CD4-positive, alpha-beta memory T cell (primary cell): ENCODE measurements around the gene MAP1LC3B2. TPM values are rescaled to one million over a fixed set of nuclear protein-coding genes. Genes with fewer than 3 reads are reported as not detected.

Source experiments
- CTCF ChIA-PET: fragments of 350-600 bp; sonication (Branson Sonifier 250); formaldehyde crosslinking; loops from one replicate; lab custom pipeline; 2021; ENCODE audit warnings: inconsistent platforms; ENCODE audit not compliant: partially characterized antibody; lab: Charles Lee
- POLR2A ChIA-PET: fragments of 350-600 bp; sonication (Branson Sonifier 250); formaldehyde crosslinking; loops from one replicate; lab custom pipeline; 2021; ENCODE audit not compliant: partially characterized antibody; lab: Charles Lee
- DNase-seq, 5 donors: peaks; one replicate each; pipeline versions ENCODE4 v3.0.0 to v3.0.0-alpha.2; 2020 to 2022; ENCODE audit warnings: mixed read lengths in 1 of 5
- H3K27ac ChIP-seq: one replicate; pipeline ENCODE4 v1.7.0; 2013; ENCODE audit warnings: low read depth, low read length
- H3K27me3 ChIP-seq: 2 replicates; pipeline ENCODE4 v1.7.0; 2013; ENCODE audit warnings: mild to moderate bottlenecking, low read length, moderate library complexity; ENCODE audit not compliant: insufficient read depth
- H3K36me3 ChIP-seq: 2 replicates; pipeline ENCODE4 v1.7.0; 2013; ENCODE audit warnings: mild to moderate bottlenecking, low read length, moderate library complexity; ENCODE audit not compliant: insufficient read depth
- H3K4me1 ChIP-seq: 2 replicates; pipeline ENCODE4 v1.7.0; 2013; ENCODE audit warnings: mild to moderate bottlenecking, low read length, moderate library complexity; ENCODE audit not compliant: insufficient read depth
- H3K4me3 ChIP-seq, 2 donors: one replicate each; pipeline ENCODE4 v1.7.0; 2013; ENCODE audit warnings: low read length in 2 of 2, mild to moderate bottlenecking in 1 of 2
- H3K9me3 ChIP-seq, 2 donors: one replicate each; pipeline ENCODE4 v1.7.0; 2013; ENCODE audit warnings: low read length in 2 of 2, control low read depth in 1 of 2; ENCODE audit not compliant: control insufficient read depth in 1 of 2
- H3K27ac Mint-ChIP-seq, 7 donors: one replicate each; pipeline ENCODE4 v1.8.0; 2020 to 2021; ENCODE audit warnings: mixed read lengths in 7 of 7, mild to moderate bottlenecking in 6 of 7, inconsistent platforms in 3 of 7, moderate library complexity in 3 of 7
- H3K27me3 Mint-ChIP-seq, 2 donors: one replicate each; pipeline ENCODE4 v1.8.0; 2020 to 2021; ENCODE audit warnings: mixed read lengths in 2 of 2
- H3K36me3 Mint-ChIP-seq, 2 donors: one replicate each; pipeline ENCODE4 v1.8.0; 2020 to 2021; ENCODE audit warnings: mixed read lengths in 2 of 2, inconsistent platforms in 1 of 2, mild to moderate bottlenecking in 1 of 2
- H3K4me1 Mint-ChIP-seq, 4 donors: one replicate each; pipeline ENCODE4 v1.8.0; 2020 to 2021; ENCODE audit warnings: mixed read lengths in 4 of 4, mild to moderate bottlenecking in 1 of 4
- H3K4me3 Mint-ChIP-seq, 8 donors: one replicate each; pipeline ENCODE4 v1.8.0; 2020 to 2021; ENCODE audit warnings: mixed read lengths in 8 of 8, mild to moderate bottlenecking in 7 of 8, moderate library complexity in 6 of 8, inconsistent platforms in 3 of 8
- H3K9me3 Mint-ChIP-seq, 8 donors: one replicate each; pipeline ENCODE4 v1.8.0; 2020 to 2021; ENCODE audit warnings: mixed read lengths in 8 of 8, mild to moderate bottlenecking in 5 of 8, inconsistent platforms in 3 of 8, moderate library complexity in 1 of 8
- intact Hi-C: fragments of 100-400 bp; cut with micrococcal nuclease; formaldehyde crosslinking; loops from one replicate; pipeline ENCODE4 v1.15.1; 2023
- polyA plus RNA-seq, 2 donors: library from polyadenylated mRNA; unstranded; fragments of 300-500 nt; fragmentation: Illumina TruSeq; gene quantifications; one replicate each; pipeline ENCODE4 v1.2.3, GENCODE V29; 2021
- total RNA-seq, 2 experiments: library from RNA; stranded (reverse); gene quantifications; one replicate each; pipeline ENCODE4 v1.2.3, GENCODE V29; 2021

MAP1LC3B2 gene
- total and polyA plus RNA-seq, 4 experiments from 2014 or later = 1.7 to 6.8 (median 3.6) TPM

GRCh38 chr12:116529686-116530085, 29.5 kb upstream of the MAP1LC3B2 start:
- peaks cover 14% of the 10 kb centered on the region for H3K4me1 ChIP-seq
- Mint-ChIP-seq H3K4me1 (peaks cover 7 to 25% (median 19%) of the 10 kb centered on the region in 4 donors), H3K9me3 (no peaks in the 10 kb centered on the region), H3K27ac (no peak overlapping the region), H3K4me3 (no peak overlapping the region), H3K36me3 (peaks cover 1 to 10% of the 10 kb centered on the region in 2 donors), H3K27me3 (peaks cover 2 to 14% of the 10 kb centered on the region in 2 donors)
- no peak overlapping the region for H3K27ac ChIP-seq
- no peak for DNase-seq
- H3K9me3 ChIP-seq = no peaks in the 10 kb centered on the region
- ChIA-PET POLR2A (no interaction called here), CTCF (no interaction called here)
- no peak overlapping the region for H3K4me3 ChIP-seq
- H3K36me3 ChIP-seq = no peaks in the 10 kb centered on the region
- no peaks in the 10 kb centered on the region for H3K27me3 ChIP-seq
- intact Hi-C loops = loop anchor here (10.0 kb wide), 1 partner anchor 65 kb away; no protein-coding TSS in a partner anchor

- no peaks in the 10 kb centered on the region for H3K36me3 ChIP-seq
- peaks cover 18% of the 10 kb centered on the region for H3K4me1 ChIP-seq
- Mint-ChIP-seq H3K27ac (peak overlapping the region in 2 of 7 donors; percentile 13 to 42), H3K9me3 (no peaks in the 10 kb centered on the region), H3K4me1 (peaks cover 15 to 41% (median 28%) of the 10 kb centered on the region in 4 donors), H3K4me3 (peak overlapping the region; percentile 80 to 93 (median 90)), H3K27me3 (peaks cover 1 to 11% of the 10 kb centered on the region in 2 donors), H3K36me3 (peaks cover 1 to 7% of the 10 kb centered on the region in 2 donors)
- no peak for DNase-seq
- ChIA-PET CTCF (interaction anchor here (0.6 to 0.7 kb wide), 3 partner anchors 13 to 147 kb away, joined by 3 read pairs; no protein-coding TSS in a partner anchor), POLR2A (interaction anchor here (0.6 kb wide), 1 partner anchor 173 kb away, joined by 3 read pairs; no protein-coding TSS in a partner anchor)
- intact Hi-C loops = loop anchor here (10.0 kb wide), 1 partner anchor 62 kb away; no protein-coding TSS in a partner anchor
- H3K4me3 ChIP-seq = peak overlapping the region in 1 of 2 donors; percentile 88
- no peaks in the 10 kb centered on the region for H3K9me3 ChIP-seq
- H3K27me3 ChIP-seq = no peaks in the 10 kb centered on the region
- H3K27ac ChIP-seq = no peak overlapping the region
Measured at GRCh38 chr12:116532428-116532827, 26.8 kb upstream of the MAP1LC3B2 start.

DNA sequence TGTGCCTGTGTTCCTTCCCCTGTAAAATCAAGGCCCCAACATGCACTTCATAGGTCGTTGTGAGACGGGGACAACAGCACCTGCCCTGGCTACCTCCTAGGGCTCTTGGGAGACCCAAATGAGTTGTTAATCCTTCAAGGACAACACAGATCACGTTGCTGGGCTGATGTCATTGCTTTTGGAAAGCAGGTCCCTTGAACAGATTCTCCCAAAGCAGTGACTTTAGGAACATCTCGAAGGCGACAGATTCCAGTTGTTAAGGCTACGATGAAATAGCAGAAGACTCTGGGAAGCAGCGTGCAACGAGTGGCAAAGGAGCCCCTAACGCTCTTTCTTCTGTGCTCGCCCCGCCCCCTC, 26.2 kb upstream of the MAP1LC3B2 start:
- Mint-ChIP-seq H3K27ac (peak overlapping the region in 6 of 7 donors; percentile 13 to 82 (median 52)), H3K9me3 (no peaks in the 10 kb centered on the region), H3K27me3 (peaks cover 1 to 11% of the 10 kb centered on the region in 2 donors), H3K4me3 (peak overlapping the region; percentile 80 to 93 (median 90)), H3K4me1 (peaks cover 19 to 46% (median 31%) of the 10 kb centered on the region in 4 donors), H3K36me3 (peaks cover 1 to 2% of the 10 kb centered on the region in 2 donors)
- no peaks in the 10 kb centered on the region for H3K9me3 ChIP-seq
- intact Hi-C loops = loop anchor here (1.0 to 10.0 kb wide), 2 partner anchors 26 to 62 kb away; partner anchors contain the start of gene MAP1LC3B2
- peak overlapping the region; percentile 76 to 88 for H3K4me3 ChIP-seq
- peaks cover 22% of the 10 kb centered on the region for H3K4me1 ChIP-seq
- H3K27me3 ChIP-seq = no peaks in the 10 kb centered on the region
- ChIA-PET POLR2A (interaction anchor here (1.6 to 2.2 kb wide), 2 partner anchors 8 to 26 kb away, joined by 5 to 43 read pairs; partner anchors contain the start of gene MAP1LC3B2), CTCF (interaction anchor here (1.0 to 1.6 kb wide), 4 partner anchors 15 to 67 kb away, joined by 3 to 8 read pairs (median 4); no protein-coding TSS in a partner anchor)
- H3K36me3 ChIP-seq = no peaks in the 10 kb centered on the region
- DNase-seq = peak in 2 of 5 donors; percentile 6 to 9
- no peak overlapping the region for H3K27ac ChIP-seq

GRCh38 chr12:116533343-116534251, 25.6 kb upstream of the MAP1LC3B2 start:
- H3K36me3 ChIP-seq = no peaks in the 10 kb centered on the region
- ChIA-PET POLR2A (interaction anchor here (1.6 to 2.2 kb wide), 2 partner anchors 9 to 25 kb away, joined by 5 to 43 read pairs; partner anchors contain the start of gene MAP1LC3B2), CTCF (interaction anchor here (1.0 to 1.6 kb wide), 5 partner anchors 10 to 66 kb away, joined by 3 to 8 read pairs (median 5); no protein-coding TSS in a partner anchor)
- intact Hi-C loops = loop anchor here (1.0 to 10.0 kb wide), 2 partner anchors 26 to 61 kb away; partner anchors contain the start of gene MAP1LC3B2
- Mint-ChIP-seq H3K36me3 (peaks cover 0 to 1% of the 10 kb centered on the region in 2 donors), H3K27me3 (peaks cover 1 to 11% of the 10 kb centered on the region in 2 donors), H3K9me3 (no peaks in the 10 kb centered on the region), H3K4me1 (peaks cover 19 to 47% (median 32%) of the 10 kb centered on the region in 4 donors), H3K27ac (peak overlapping the region in 6 of 7 donors; percentile 48 to 87 (median 80)), H3K4me3 (peak overlapping the region; percentile 80 to 93 (median 90))
- H3K27me3 ChIP-seq = no peaks in the 10 kb centered on the region
- no peaks in the 10 kb centered on the region for H3K9me3 ChIP-seq
- H3K4me3 ChIP-seq = peak overlapping the region; percentile 76 to 88
- DNase-seq = peak; percentile 53 to 64 (median 62)
- no peak overlapping the region for H3K27ac ChIP-seq
- H3K4me1 ChIP-seq = peaks cover 22% of the 10 kb centered on the region

DNA sequence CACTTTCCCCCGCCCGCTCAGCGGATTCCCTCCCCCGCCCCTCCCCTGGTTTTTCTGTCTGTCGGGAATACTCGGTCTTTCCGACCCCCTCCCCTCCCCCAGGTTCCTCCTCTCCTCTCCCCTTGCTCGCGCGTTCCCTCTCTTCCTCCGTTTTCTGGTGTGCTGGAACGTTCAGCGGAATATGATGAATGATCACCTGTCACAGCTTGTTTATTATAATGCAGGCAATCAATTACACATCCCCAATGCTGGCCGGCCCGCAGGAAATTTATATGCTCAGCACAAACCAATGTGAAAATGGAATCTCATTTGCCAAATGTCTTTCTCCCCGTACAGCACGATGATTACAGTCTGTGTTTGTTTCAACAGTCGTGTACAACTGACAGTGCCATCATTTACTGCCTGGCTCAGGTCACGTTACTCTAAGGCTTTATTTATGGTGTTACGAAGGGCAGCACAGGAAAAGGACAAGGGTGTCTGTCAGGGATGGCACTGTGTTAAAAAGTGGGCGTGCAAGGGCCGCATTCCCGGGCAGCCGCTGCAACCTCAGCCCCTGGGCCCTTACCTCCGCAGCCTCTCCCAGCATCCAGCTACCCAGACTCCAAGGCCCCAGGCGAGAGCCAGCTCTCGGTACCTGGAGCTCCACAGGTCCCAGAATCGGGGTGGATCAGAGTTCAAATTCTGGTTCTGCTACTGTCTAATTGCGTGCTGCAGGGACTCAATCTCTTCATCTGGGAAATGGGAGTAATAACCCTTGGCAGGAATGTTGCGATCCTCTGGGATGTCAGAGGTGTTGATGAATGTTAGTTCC, 24.7 kb upstream of the MAP1LC3B2 start:
- CTCF ChIA-PET = interaction anchor here (1.5 to 1.6 kb wide), 2 partner anchors 11 to 65 kb away, joined by 5 to 8 read pairs; no protein-coding TSS in a partner anchor
- no peak for DNase-seq
- H3K4me1 ChIP-seq = peaks cover 22% of the 10 kb centered on the region
- Mint-ChIP-seq H3K9me3 (no peaks in the 10 kb centered on the region), H3K27ac (peak overlapping the region in 3 of 7 donors; percentile 10 to 76 (median 67)), H3K36me3 (peaks cover 0 to 1% of the 10 kb centered on the region in 2 donors), H3K4me1 (peaks cover 19 to 47% (median 32%) of the 10 kb centered on the region in 4 donors), H3K27me3 (peaks cover 1 to 7% of the 10 kb centered on the region in 2 donors), H3K4me3 (peak overlapping the region; percentile 80 to 93 (median 90))
- POLR2A ChIA-PET = interaction anchor here (0.6 to 2.2 kb wide), 3 partner anchors 9 to 255 kb away, joined by 3 to 43 read pairs (median 5); partner anchors contain the start of gene MAP1LC3B2
- peak overlapping the region in 1 of 2 donors; percentile 76 for H3K4me3 ChIP-seq
- H3K9me3 ChIP-seq = no peaks in the 10 kb centered on the region
- no peaks in the 10 kb centered on the region for H3K36me3 ChIP-seq
- intact Hi-C loops = loop anchor here (10.0 kb wide), 1 partner anchor 60 kb away; no protein-coding TSS in a partner anchor
- H3K27ac ChIP-seq = no peak overlapping the region
- no peaks in the 10 kb centered on the region for H3K27me3 ChIP-seq

DNA sequence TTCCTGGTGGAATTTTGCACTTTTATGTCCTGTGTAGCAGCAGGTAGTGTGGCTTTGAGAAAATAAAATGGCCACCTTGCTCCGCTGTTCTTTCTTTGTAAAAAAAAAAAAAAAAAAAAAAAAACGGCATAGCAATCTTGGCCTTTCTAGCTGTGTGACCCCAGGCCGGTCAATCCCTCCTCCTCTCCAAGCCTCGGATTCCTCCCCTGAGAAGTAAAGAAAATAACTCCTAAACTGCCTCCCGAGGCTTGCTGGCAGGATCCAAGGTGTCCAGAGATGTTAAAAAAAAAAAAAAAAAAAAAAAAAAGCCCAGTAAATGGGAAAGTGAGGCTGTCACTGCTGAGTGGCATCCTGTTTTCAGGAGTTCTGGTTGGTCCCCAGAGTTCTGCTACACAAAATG, 23.9 kb upstream of the MAP1LC3B2 start:
- Histone ChIP-seq H3K36me3 (no peaks in the 10 kb centered on the region), H3K27me3 (no peaks in the 10 kb centered on the region), H3K27ac (no peak overlapping the region), H3K9me3 (no peaks in the 10 kb centered on the region), H3K4me1 (peaks cover 22% of the 10 kb centered on the region), H3K4me3 (no peak overlapping the region)
- H3K27ac Mint-ChIP-seq = no peak overlapping the region
- peaks cover 0 to 1% of the 10 kb centered on the region in 2 donors for H3K36me3 Mint-ChIP-seq
- CTCF ChIA-PET = interaction anchor here (0.9 kb wide), 1 partner anchor 65 kb away, joined by 3 read pairs; no protein-coding TSS in a partner anchor
- intact Hi-C loops = loop anchor here (10.0 kb wide), 1 partner anchor 60 kb away; no protein-coding TSS in a partner anchor
- H3K4me1 Mint-ChIP-seq = peaks cover 19 to 47% (median 32%) of the 10 kb centered on the region in 4 donors
- H3K4me3 Mint-ChIP-seq = peak overlapping the region in 4 of 8 donors; percentile 25 to 82 (median 70)
- H3K27me3 Mint-ChIP-seq = peaks cover 1 to 6% of the 10 kb centered on the region in 2 donors
- DNase-seq = no peak
- H3K9me3 Mint-ChIP-seq = no peaks in the 10 kb centered on the region
- POLR2A ChIA-PET = interaction anchor here (0.6 kb wide), 1 partner anchor 256 kb away, joined by 3 read pairs; no protein-coding TSS in a partner anchor
